ENCODE measurements around the gene CARD9. TPM values are rescaled to one million over a fixed set of nuclear protein-coding genes. Genes with fewer than 3 reads are reported as not detected.

The CARD9 gene
- total RNA-seq, 3 donors from 2014 or later, result 2.2 to 2.4 (median 2.2) TPM

GRCh38 chr9:136318776-136319241 is 54.7 kb downstream of the CARD9 start:
- Histone ChIP-seq H3K4me1 (ENCODE audit: low read depth) (no peaks in the 10 kb centered on the region), H3K9me3 (no peaks in the 10 kb centered on the region), H3K4me3 (no peak overlapping the region), H3K36me3 (ENCODE audit: low read depth) (no peaks in the 10 kb centered on the region)
- intact Hi-C loops (cut with DNase I, micrococcal nuclease), result no loop called here
- no peak for ATAC-seq
- TF ChIP-seq CTCF (IDR thresholded peaks at IDR 0.05), result no peak
- DNase-seq, result no peak

GRCh38 chr9:136318111-136318775 is 55.2 kb downstream of the CARD9 start:
- intact Hi-C loops (cut with DNase I, micrococcal nuclease), result no loop called here
- Histone ChIP-seq H3K4me1 (ENCODE audit: low read depth) (no peaks in the 10 kb centered on the region), H3K4me3 (no peak overlapping the region), H3K9me3 (no peaks in the 10 kb centered on the region), H3K36me3 (ENCODE audit: low read depth) (no peaks in the 10 kb centered on the region)
- no peak for TF ChIP-seq CTCF (IDR thresholded peaks at IDR 0.05)
- no peak for ATAC-seq
- no peak for DNase-seq

GRCh38 chr9:136317695-136318094 is 55.8 kb downstream of the CARD9 start:
- H3K36me3 ChIP-seq (ENCODE audit: low read depth), result no peaks in the 10 kb centered on the region
- intact Hi-C loops (cut with DNase I, micrococcal nuclease), result no loop called here
- DNase-seq (no peak), ATAC-seq (no peak)
- no peaks in the 10 kb centered on the region for H3K4me1 ChIP-seq (ENCODE audit: low read depth)
- no peaks in the 10 kb centered on the region for H3K9me3 ChIP-seq
- H3K4me3 ChIP-seq, result no peak overlapping the region
- no peak for TF ChIP-seq CTCF (IDR thresholded peaks at IDR 0.05)

- intact Hi-C loops (cut with DNase I, micrococcal nuclease), result no loop called here
These were observed 56.4 kb downstream of the CARD9 start for GRCh38 chr9:136316896-136317676.

GRCh38 chr9:136316271-136316751 is 57.2 kb downstream of the CARD9 start:
- Histone ChIP-seq H3K4me3 (no peak overlapping the region), H3K4me1 (ENCODE audit: low read depth) (peaks cover 4% of the 10 kb centered on the region), H3K9me3 (no peaks in the 10 kb centered on the region), H3K36me3 (ENCODE audit: low read depth) (no peaks in the 10 kb centered on the region)
- intact Hi-C loops (cut with DNase I, micrococcal nuclease), result no loop called here
- no peak for DNase-seq
- no peak for ATAC-seq
- no peak for TF ChIP-seq CTCF (IDR thresholded peaks at IDR 0.05)

More at GRCh38 chr9:136316896-136317676, 56.4 kb downstream of the CARD9 start:
- ATAC-seq (no peak), DNase-seq (no peak)
- Histone ChIP-seq H3K9me3 (no peaks in the 10 kb centered on the region), H3K4me3 (no peak overlapping the region), H3K4me1 (ENCODE audit: low read depth) (no peaks in the 10 kb centered on the region), H3K36me3 (ENCODE audit: low read depth) (no peaks in the 10 kb centered on the region)
- no peak for TF ChIP-seq CTCF (IDR thresholded peaks at IDR 0.05)

Data from mucosa of descending colon (tissue), 3 donors.